Upper lobe of left lung (tissue), 4 donors: ENCODE results near the gene REX1BD.

ENCODE experiments used
- CTCF ChIP-seq, 6 experiments: fragments of 450-650 bp in 4 of 6; fragments of 200-600 bp in 2 of 6; sonication (generic) in 2 of 6; IDR thresholded peaks; one replicate each; pipeline ENCODE4 v1.5.1; 2016 to 2019; ENCODE audit warnings: antibody characterized with exemption in 6 of 6
- POLR2A ChIP-seq, 4 donors: fragments of 450-650 bp; IDR thresholded peaks; one replicate each; pipeline ENCODE4 v1.5.1; 2016 to 2017; ENCODE audit warnings: antibody characterized with exemption in 4 of 4, mild to moderate bottlenecking in 2 of 4
- POLR2AphosphoS5 ChIP-seq, 2 donors: sonication (generic); formaldehyde crosslinking; IDR thresholded peaks; one replicate each; pipeline ENCODE4 v1.5.1; 2017; ENCODE audit warnings: antibody characterized with exemption in 2 of 2

- TF ChIP-seq CTCF (IDR thresholded peaks at IDR 0.05) (no peak), POLR2A (IDR thresholded peaks at IDR 0.05) (no peak), POLR2AphosphoS5 (IDR thresholded peaks at IDR 0.05) (no peak)
Observed at GRCh38 chr19:18611327-18612050, 22.9 kb downstream of the REX1BD start.
